Measurements from ENCODE around the gene SH3D19.

The SH3D19 gene

GRCh38 chr4:151202381-151202780, 123.0 kb downstream of the SH3D19 start:
- DNase-seq, result no peak

GRCh38 chr4:151199319-151200190, 125.8 kb downstream of the SH3D19 start:
- peak in 46 of 58 donors; percentile 0 to 81 (median 50) for DNase-seq

GRCh38 chr4:151198748-151199147, 126.7 kb downstream of the SH3D19 start:
- no peak for DNase-seq

GRCh38 chr4:151197247-151197646, 128.2 kb downstream of the SH3D19 start:
- no peak for DNase-seq

- DNase-seq, result no peak
Measured at GRCh38 chr4:151195801-151196200, 129.6 kb downstream of the SH3D19 start.

GRCh38 chr4:151193414-151193813, 132.0 kb downstream of the SH3D19 start:
- DNase-seq, result no peak

- no peak for DNase-seq
Measured at GRCh38 chr4:151192556-151193235, 132.7 kb downstream of the SH3D19 start.

- no peak for DNase-seq
Measured at GRCh38 chr4:151184523-151185458, 140.6 kb downstream of the SH3D19 start.

GRCh38 chr4:151182455-151182996, 142.9 kb downstream of the SH3D19 start:
- no peak for DNase-seq

GRCh38 chr4:151176685-151177084, 148.7 kb downstream of the SH3D19 start:
- DNase-seq, result peak in 3 of 58 donors; percentile 4 to 14 (median 11)

- no peak for DNase-seq
Measured at GRCh38 chr4:151175754-151176631, 149.4 kb downstream of the SH3D19 start.

- no peak for DNase-seq
Measured at GRCh38 chr4:151175233-151175632, 150.2 kb downstream of the SH3D19 start.

- DNase-seq, result no peak
Measured at GRCh38 chr4:151174784-151175183, 150.6 kb downstream of the SH3D19 start.

GRCh38 chr4:151173871-151174270, 151.5 kb downstream of the SH3D19 start:
- no peak for DNase-seq

GRCh38 chr4:151169900-151170299, 155.5 kb downstream of the SH3D19 start:
- no peak for DNase-seq

GRCh38 chr4:151169223-151169622, 156.2 kb downstream of the SH3D19 start:
- DNase-seq, result peak in 52 of 58 donors; percentile 5 to 87 (median 50)

GRCh38 chr4:151167561-151167960, 157.8 kb downstream of the SH3D19 start:
- DNase-seq, result no peak

- peak in 3 of 58 donors; percentile 4 to 12 (median 11) for DNase-seq
Measured at GRCh38 chr4:151166636-151167035, 158.8 kb downstream of the SH3D19 start.

GRCh38 chr4:151165205-151166000, 160.0 kb downstream of the SH3D19 start:
- DNase-seq, result no peak
